ENCODE measurements around the gene AFAP1.

AFAP1 gene

GRCh38 chr4:7890635-7891393, 48.8 kb downstream of the AFAP1 start:
- TF ChIP-seq SUZ12 (IDR thresholded peaks at IDR 0.05; ENCODE audit: extremely low read depth, insufficient read depth, insufficient read length): no peak
- no peak for TF ChIP-seq ZNF274 (IDR thresholded peaks at IDR 0.05; ENCODE audit: low read depth, low read length)
- TF ChIP-seq YY1 (IDR thresholded peaks at IDR 0.05; ENCODE audit: insufficient read depth, insufficient read length): no peak
- DNase-seq (ENCODE audit: low read depth, low spot score): no peak
- Histone ChIP-seq H3K4me3 (ENCODE audit: insufficient read length, low read depth) (no peak overlapping the region), H3K36me3 (ENCODE audit: insufficient read depth, insufficient read length, low read length) (peaks cover 8% of the 10 kb centered on the region), H3K9me3 (ENCODE audit: insufficient read depth, low read length) (peaks cover 22% of the 10 kb centered on the region), H3K27me3 (ENCODE audit: insufficient read depth, insufficient read length) (no peaks in the 10 kb centered on the region), H3K4me1 (ENCODE audit: insufficient read depth, insufficient read length) (peaks cover 9% of the 10 kb centered on the region), H3K9ac (ENCODE audit: insufficient read length, low read depth) (no peak overlapping the region)

GRCh38 chr4:7887436-7887835, 52.2 kb downstream of the AFAP1 start:
- Histone ChIP-seq H3K27me3 (ENCODE audit: insufficient read depth, insufficient read length) (no peaks in the 10 kb centered on the region), H3K9me3 (ENCODE audit: insufficient read depth, low read length) (peaks cover 22% of the 10 kb centered on the region), H3K4me1 (ENCODE audit: insufficient read depth, insufficient read length) (peaks cover 6% of the 10 kb centered on the region), H3K9ac (ENCODE audit: insufficient read length, low read depth) (no peak overlapping the region), H3K36me3 (ENCODE audit: insufficient read depth, insufficient read length, low read length) (peaks cover 4% of the 10 kb centered on the region), H3K4me3 (ENCODE audit: insufficient read length, low read depth) (no peak overlapping the region)
- no peak for TF ChIP-seq ZNF274 (IDR thresholded peaks at IDR 0.05; ENCODE audit: low read depth, low read length)
- DNase-seq (ENCODE audit: low read depth, low spot score): no peak

GRCh38 chr4:7886007-7886973, 53.4 kb downstream of the AFAP1 start:
- DNase-seq (ENCODE audit: low read depth, low spot score): no peak
- Histone ChIP-seq H3K27me3 (ENCODE audit: insufficient read depth, insufficient read length) (no peaks in the 10 kb centered on the region), H3K36me3 (ENCODE audit: insufficient read depth, insufficient read length, low read length) (peaks cover 4% of the 10 kb centered on the region), H3K4me3 (ENCODE audit: insufficient read length, low read depth) (no peak overlapping the region), H3K9me3 (ENCODE audit: insufficient read depth, low read length) (peaks cover 22% of the 10 kb centered on the region), H3K4me1 (ENCODE audit: insufficient read depth, insufficient read length) (peaks cover 3% of the 10 kb centered on the region), H3K9ac (ENCODE audit: insufficient read length, low read depth) (no peak overlapping the region)
- TF ChIP-seq YY1 (IDR thresholded peaks at IDR 0.05; ENCODE audit: insufficient read depth, insufficient read length) (no peak), ZNF274 (IDR thresholded peaks at IDR 0.05; ENCODE audit: low read depth, low read length) (no peak)

- no peak for DNase-seq (ENCODE audit: low read depth, low spot score)
- Histone ChIP-seq H3K9ac (ENCODE audit: insufficient read length, low read depth) (no peak overlapping the region), H3K4me1 (ENCODE audit: insufficient read depth, insufficient read length) (peaks cover 7% of the 10 kb centered on the region), H3K9me3 (ENCODE audit: insufficient read depth, low read length) (peaks cover 22% of the 10 kb centered on the region), H3K27me3 (ENCODE audit: insufficient read depth, insufficient read length) (no peaks in the 10 kb centered on the region), H3K36me3 (ENCODE audit: insufficient read depth, insufficient read length, low read length) (peaks cover 4% of the 10 kb centered on the region), H3K4me3 (ENCODE audit: insufficient read length, low read depth) (no peak overlapping the region)
- TF ChIP-seq ZNF274 (IDR thresholded peaks at IDR 0.05; ENCODE audit: low read depth, low read length): no peak
Measured at GRCh38 chr4:7885216-7886006, 54.2 kb downstream of the AFAP1 start.

- Histone ChIP-seq H3K27me3 (ENCODE audit: insufficient read depth, insufficient read length) (no peaks in the 10 kb centered on the region), H3K9me3 (ENCODE audit: insufficient read depth, low read length) (no peaks in the 10 kb centered on the region), H3K36me3 (ENCODE audit: insufficient read depth, insufficient read length, low read length) (peaks cover 4% of the 10 kb centered on the region), H3K9ac (ENCODE audit: insufficient read length, low read depth) (no peak overlapping the region), H3K4me1 (ENCODE audit: insufficient read depth, insufficient read length) (peaks cover 7% of the 10 kb centered on the region), H3K4me3 (ENCODE audit: insufficient read length, low read depth) (no peak overlapping the region)
- TF ChIP-seq ZNF274 (IDR thresholded peaks at IDR 0.05; ENCODE audit: low read depth, low read length) (no peak), YY1 (IDR thresholded peaks at IDR 0.05; ENCODE audit: insufficient read depth, insufficient read length) (no peak), SUZ12 (IDR thresholded peaks at IDR 0.05; ENCODE audit: extremely low read depth, insufficient read depth, insufficient read length) (no peak)
- no peak for DNase-seq (ENCODE audit: low read depth, low spot score)
Measured at GRCh38 chr4:7880683-7881082, 59.0 kb downstream of the AFAP1 start.

DNA sequence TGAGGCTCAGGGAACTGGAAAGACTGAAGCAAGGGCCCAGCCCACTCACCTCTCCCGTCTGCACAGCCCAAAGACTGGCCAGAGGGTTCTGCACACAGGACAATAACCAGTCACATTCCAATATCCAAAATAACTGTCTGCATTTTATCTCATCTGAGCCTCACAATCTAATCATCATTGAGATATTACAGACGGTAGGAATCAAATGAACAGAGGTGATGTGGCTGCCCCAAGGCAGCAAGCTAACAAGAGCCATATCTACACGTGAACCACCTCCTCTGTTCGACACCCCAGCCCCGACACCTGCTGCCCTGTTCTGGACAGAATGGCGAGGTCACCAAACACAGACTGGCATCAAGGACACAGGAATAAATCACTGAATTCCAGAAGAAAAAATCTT, 60.5 kb downstream of the AFAP1 start:
- no peaks in the 10 kb centered on the region for H3K36me3 ChIP-seq (ENCODE audit: insufficient read depth, insufficient read length, low read length)
- no peak for DNase-seq (ENCODE audit: low read depth, low spot score)
- H3K9ac ChIP-seq (ENCODE audit: insufficient read length, low read depth): no peak overlapping the region
- peaks cover 4% of the 10 kb centered on the region for H3K4me1 ChIP-seq (ENCODE audit: insufficient read depth, insufficient read length)
- TF ChIP-seq SUZ12 (IDR thresholded peaks at IDR 0.05; ENCODE audit: extremely low read depth, insufficient read depth, insufficient read length) (no peak), YY1 (IDR thresholded peaks at IDR 0.05; ENCODE audit: insufficient read depth, insufficient read length) (no peak), ZNF274 (IDR thresholded peaks at IDR 0.05; ENCODE audit: low read depth, low read length) (no peak)
- H3K27me3 ChIP-seq (ENCODE audit: insufficient read depth, insufficient read length): no peaks in the 10 kb centered on the region
- no peak overlapping the region for H3K4me3 ChIP-seq (ENCODE audit: insufficient read length, low read depth)
- H3K9me3 ChIP-seq (ENCODE audit: insufficient read depth, low read length): no peaks in the 10 kb centered on the region

DNA sequence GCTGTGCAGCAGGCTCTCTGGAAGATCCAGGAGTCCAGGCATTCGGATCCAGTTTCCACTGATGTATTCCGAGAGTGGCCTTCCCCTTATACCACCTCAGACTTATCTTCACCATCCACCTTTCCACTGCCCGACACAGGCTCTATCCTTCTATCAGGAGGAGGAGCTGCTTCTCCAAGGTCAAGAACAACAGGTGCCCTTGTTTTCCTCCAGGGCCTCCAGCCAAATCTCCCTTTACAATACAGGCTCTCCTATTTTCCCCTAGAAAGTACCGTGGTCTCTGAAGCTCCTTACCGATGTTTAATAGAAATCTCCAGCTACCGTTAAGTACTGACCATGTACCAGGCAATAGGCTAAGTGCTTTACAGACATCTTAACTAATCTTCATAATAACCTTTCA, 61.3 kb downstream of the AFAP1 start:
- no peak overlapping the region for H3K4me3 ChIP-seq (ENCODE audit: insufficient read length, low read depth)
- TF ChIP-seq YY1 (IDR thresholded peaks at IDR 0.05; ENCODE audit: insufficient read depth, insufficient read length): no peak
- no peak for TF ChIP-seq ZNF274 (IDR thresholded peaks at IDR 0.05; ENCODE audit: low read depth, low read length)
- TF ChIP-seq SUZ12 (IDR thresholded peaks at IDR 0.05; ENCODE audit: extremely low read depth, insufficient read depth, insufficient read length): no peak
- no peaks in the 10 kb centered on the region for H3K36me3 ChIP-seq (ENCODE audit: insufficient read depth, insufficient read length, low read length)
- peaks cover 4% of the 10 kb centered on the region for H3K4me1 ChIP-seq (ENCODE audit: insufficient read depth, insufficient read length)
- H3K27me3 ChIP-seq (ENCODE audit: insufficient read depth, insufficient read length): no peaks in the 10 kb centered on the region
- no peak overlapping the region for H3K9ac ChIP-seq (ENCODE audit: insufficient read length, low read depth)
- no peak for DNase-seq (ENCODE audit: low read depth, low spot score)
- no peaks in the 10 kb centered on the region; the same call in 1 of the 2 replicates for H3K9me3 ChIP-seq (ENCODE audit: insufficient read depth, low read length)
